ENCODE results near the gene ACSL4. TPM values are rescaled to one million over a fixed set of nuclear protein-coding genes. Genes with fewer than 3 reads are reported as not detected.

ACSL4 gene
- polyA plus RNA-seq, 1 donor from 2014 or later: 101 TPM

DNA sequence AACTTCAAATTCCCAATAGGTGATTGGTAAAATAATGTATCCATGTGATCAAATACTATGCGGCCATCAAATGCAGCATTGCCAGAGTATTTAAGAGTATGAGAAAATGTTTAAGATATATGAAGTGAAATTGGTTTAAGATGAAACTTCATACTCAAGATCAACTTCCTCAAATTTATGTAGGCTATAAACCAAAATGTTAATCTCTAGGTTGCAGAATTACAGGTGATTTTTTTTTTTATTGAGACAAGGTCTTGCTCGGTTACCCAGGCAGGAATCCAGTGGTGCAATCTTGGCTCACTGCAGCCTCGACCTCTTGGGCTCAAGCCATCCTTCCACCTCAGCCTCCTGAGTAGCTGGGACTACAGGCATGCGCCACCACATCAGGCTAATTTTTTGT lies 25.3 kb downstream of the ACSL4 start:
- no peak overlapping the region for H2AFZ ChIP-seq (ENCODE audit: low read depth, low read length)
- H3F3A ChIP-seq (ENCODE audit: insufficient read depth, low read length, poor library complexity, severe bottlenecking): no peaks in the 10 kb centered on the region
- no peak overlapping the region for H3K27ac ChIP-seq (ENCODE audit: low read length)
- no peak overlapping the region for H3K4me2 ChIP-seq (ENCODE audit: low read length)
- no peak overlapping the region for H3K9ac ChIP-seq (ENCODE audit: low read length)
- H3K36me3 ChIP-seq (ENCODE audit: insufficient read depth, low read length): no peaks in the 10 kb centered on the region
- H4K20me1 ChIP-seq (ENCODE audit: insufficient read depth): no peaks in the 10 kb centered on the region
- no peaks in the 10 kb centered on the region for H3K9me3 ChIP-seq (ENCODE audit: low read length)
- H3K9me2 ChIP-seq (ENCODE audit: insufficient read depth, low read length): no peaks in the 10 kb centered on the region
- H3K79me2 ChIP-seq (replicated peaks; ENCODE audit: insufficient read depth, low read length): no peaks in the 10 kb centered on the region
- no peaks in the 10 kb centered on the region for H3K27me3 ChIP-seq (ENCODE audit: insufficient read depth, low read depth, low read length)
- no peak overlapping the region for H3K4me3 ChIP-seq (ENCODE audit: low read length)
- TF ChIP-seq EZH2 (IDR thresholded peaks at IDR 0.05; ENCODE audit: borderline replicate concordance, insufficient read depth, low read length, poor library complexity, severe bottlenecking) (no peak), RAD21 (conservative IDR thresholded peaks at IDR 0.05) (no peak), POLR2AphosphoS5 (IDR thresholded peaks at IDR 0.05) (no peak)
- TF ChIP-seq, protein P1, sequence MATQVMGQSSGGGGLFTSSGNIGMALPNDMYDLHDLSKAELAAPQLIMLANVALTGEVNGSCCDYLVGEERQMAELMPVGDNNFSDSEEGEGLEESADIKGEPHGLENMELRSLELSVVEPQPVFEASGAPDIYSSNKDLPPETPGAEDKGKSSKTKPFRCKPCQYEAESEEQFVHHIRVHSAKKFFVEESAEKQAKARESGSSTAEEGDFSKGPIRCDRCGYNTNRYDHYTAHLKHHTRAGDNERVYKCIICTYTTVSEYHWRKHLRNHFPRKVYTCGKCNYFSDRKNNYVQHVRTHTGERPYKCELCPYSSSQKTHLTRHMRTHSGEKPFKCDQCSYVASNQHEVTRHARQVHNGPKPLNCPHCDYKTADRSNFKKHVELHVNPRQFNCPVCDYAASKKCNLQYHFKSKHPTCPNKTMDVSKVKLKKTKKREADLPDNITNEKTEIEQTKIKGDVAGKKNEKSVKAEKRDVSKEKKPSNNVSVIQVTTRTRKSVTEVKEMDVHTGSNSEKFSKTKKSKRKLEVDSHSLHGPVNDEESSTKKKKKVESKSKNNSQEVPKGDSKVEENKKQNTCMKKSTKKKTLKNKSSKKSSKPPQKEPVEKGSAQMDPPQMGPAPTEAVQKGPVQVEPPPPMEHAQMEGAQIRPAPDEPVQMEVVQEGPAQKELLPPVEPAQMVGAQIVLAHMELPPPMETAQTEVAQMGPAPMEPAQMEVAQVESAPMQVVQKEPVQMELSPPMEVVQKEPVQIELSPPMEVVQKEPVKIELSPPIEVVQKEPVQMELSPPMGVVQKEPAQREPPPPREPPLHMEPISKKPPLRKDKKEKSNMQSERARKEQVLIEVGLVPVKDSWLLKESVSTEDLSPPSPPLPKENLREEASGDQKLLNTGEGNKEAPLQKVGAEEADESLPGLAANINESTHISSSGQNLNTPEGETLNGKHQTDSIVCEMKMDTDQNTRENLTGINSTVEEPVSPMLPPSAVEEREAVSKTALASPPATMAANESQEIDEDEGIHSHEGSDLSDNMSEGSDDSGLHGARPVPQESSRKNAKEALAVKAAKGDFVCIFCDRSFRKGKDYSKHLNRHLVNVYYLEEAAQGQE (IDR thresholded peaks at IDR 0.05; ENCODE audit: borderline replicate concordance): no peak

DNA sequence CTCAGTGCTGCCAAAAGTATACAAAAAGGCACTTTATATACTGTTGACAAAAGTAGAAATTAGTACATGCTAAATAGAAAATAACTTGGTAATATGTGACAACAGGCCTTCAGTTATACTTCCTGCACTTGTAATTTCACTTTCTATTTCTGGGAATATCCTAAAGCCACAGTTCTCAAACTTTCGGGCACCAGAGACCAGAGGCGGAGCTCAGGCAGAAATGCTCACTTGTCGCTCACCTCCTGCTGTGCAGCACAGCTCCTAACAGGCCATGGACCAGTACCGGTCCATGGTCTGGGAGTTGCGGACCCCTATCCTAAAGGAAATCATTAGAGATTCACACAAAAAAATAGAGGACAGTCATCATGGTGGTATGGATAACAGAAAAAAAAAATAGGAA lies 25.7 kb downstream of the ACSL4 start:
- TF ChIP-seq TAF1 (IDR thresholded peaks at IDR 0.05; ENCODE audit: low read depth) (no peak), EP300 (conservative IDR thresholded peaks at IDR 0.05; ENCODE audit: poor library complexity, severe bottlenecking) (no peak), EZH2 (IDR thresholded peaks at IDR 0.05; ENCODE audit: borderline replicate concordance, insufficient read depth, low read length, poor library complexity, severe bottlenecking) (no peak), POLR2AphosphoS5 (IDR thresholded peaks at IDR 0.05) (no peak)
- TF ChIP-seq, protein P2, sequence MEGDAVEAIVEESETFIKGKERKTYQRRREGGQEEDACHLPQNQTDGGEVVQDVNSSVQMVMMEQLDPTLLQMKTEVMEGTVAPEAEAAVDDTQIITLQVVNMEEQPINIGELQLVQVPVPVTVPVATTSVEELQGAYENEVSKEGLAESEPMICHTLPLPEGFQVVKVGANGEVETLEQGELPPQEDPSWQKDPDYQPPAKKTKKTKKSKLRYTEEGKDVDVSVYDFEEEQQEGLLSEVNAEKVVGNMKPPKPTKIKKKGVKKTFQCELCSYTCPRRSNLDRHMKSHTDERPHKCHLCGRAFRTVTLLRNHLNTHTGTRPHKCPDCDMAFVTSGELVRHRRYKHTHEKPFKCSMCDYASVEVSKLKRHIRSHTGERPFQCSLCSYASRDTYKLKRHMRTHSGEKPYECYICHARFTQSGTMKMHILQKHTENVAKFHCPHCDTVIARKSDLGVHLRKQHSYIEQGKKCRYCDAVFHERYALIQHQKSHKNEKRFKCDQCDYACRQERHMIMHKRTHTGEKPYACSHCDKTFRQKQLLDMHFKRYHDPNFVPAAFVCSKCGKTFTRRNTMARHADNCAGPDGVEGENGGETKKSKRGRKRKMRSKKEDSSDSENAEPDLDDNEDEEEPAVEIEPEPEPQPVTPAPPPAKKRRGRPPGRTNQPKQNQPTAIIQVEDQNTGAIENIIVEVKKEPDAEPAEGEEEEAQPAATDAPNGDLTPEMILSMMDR (IDR thresholded peaks at IDR 0.05; ENCODE audit: poor library complexity, severe bottlenecking): no peak
- H4K20me1 ChIP-seq (ENCODE audit: insufficient read depth): no peaks in the 10 kb centered on the region
- H3K27me3 ChIP-seq (ENCODE audit: insufficient read depth, low read depth, low read length): no peaks in the 10 kb centered on the region
- H3K4me3 ChIP-seq (ENCODE audit: low read length): no peak overlapping the region
- H3K36me3 ChIP-seq (ENCODE audit: insufficient read depth, low read length): no peaks in the 10 kb centered on the region
- no peak overlapping the region for H3K4me2 ChIP-seq (ENCODE audit: low read length)
- H2AFZ ChIP-seq (ENCODE audit: low read depth, low read length): no peak overlapping the region
- H3K9me3 ChIP-seq (ENCODE audit: low read length): no peaks in the 10 kb centered on the region
- no peaks in the 10 kb centered on the region for H3K9me2 ChIP-seq (ENCODE audit: insufficient read depth, low read length)
- no peaks in the 10 kb centered on the region for H3F3A ChIP-seq (ENCODE audit: insufficient read depth, low read length, poor library complexity, severe bottlenecking)
- H3K27ac ChIP-seq (ENCODE audit: low read length): no peak overlapping the region
- H3K79me2 ChIP-seq (replicated peaks; ENCODE audit: insufficient read depth, low read length): no peaks in the 10 kb centered on the region
- H3K9ac ChIP-seq (ENCODE audit: low read length): no peak overlapping the region

DNA sequence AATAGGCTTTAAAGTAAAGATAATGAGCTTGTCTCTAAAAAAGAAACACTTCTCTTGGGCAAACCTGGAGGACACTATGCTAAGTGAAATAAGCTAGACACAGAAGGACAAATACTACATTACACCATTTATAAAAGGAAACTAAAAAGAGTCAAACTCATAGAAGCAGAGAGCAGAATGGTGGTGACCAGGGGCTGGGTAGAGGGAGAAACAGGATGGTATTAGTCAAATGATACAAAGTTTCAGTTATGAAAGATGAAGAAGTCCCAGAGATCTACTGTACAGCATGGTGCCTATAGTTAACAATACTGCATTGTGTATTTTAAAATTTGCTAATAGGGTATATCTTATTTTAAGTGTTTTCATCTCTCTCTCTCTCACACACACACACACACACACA lies 28.5 kb downstream of the ACSL4 start:
- Histone ChIP-seq H3K9ac (ENCODE audit: low read length) (no peak overlapping the region), H4K20me1 (ENCODE audit: insufficient read depth) (no peaks in the 10 kb centered on the region), H3K4me3 (ENCODE audit: low read length) (no peak overlapping the region), H3F3A (ENCODE audit: insufficient read depth, low read length, poor library complexity, severe bottlenecking) (no peaks in the 10 kb centered on the region), H3K27me3 (ENCODE audit: insufficient read depth, low read depth, low read length) (no peaks in the 10 kb centered on the region), H3K9me2 (ENCODE audit: insufficient read depth, low read length) (no peaks in the 10 kb centered on the region), H3K36me3 (ENCODE audit: insufficient read depth, low read length) (no peaks in the 10 kb centered on the region), H3K79me2 (replicated peaks; ENCODE audit: insufficient read depth, low read length) (no peaks in the 10 kb centered on the region), H3K27ac (ENCODE audit: low read length) (no peak overlapping the region), H3K4me2 (ENCODE audit: low read length) (no peak overlapping the region), H2AFZ (ENCODE audit: low read depth, low read length) (no peak overlapping the region), H3K9me3 (ENCODE audit: low read length) (no peaks in the 10 kb centered on the region)
- no peak for TF ChIP-seq SMC3 (conservative IDR thresholded peaks at IDR 0.05; ENCODE audit: poor library complexity)
- no peak for TF ChIP-seq EP300 (conservative IDR thresholded peaks at IDR 0.05; ENCODE audit: poor library complexity, severe bottlenecking)
- TF ChIP-seq TAF1 (IDR thresholded peaks at IDR 0.05; ENCODE audit: low read depth): no peak
- TF ChIP-seq, protein P1 (IDR thresholded peaks at IDR 0.05; ENCODE audit: borderline replicate concordance): no peak
- TF ChIP-seq EZH2 (IDR thresholded peaks at IDR 0.05; ENCODE audit: borderline replicate concordance, insufficient read depth, low read length, poor library complexity, severe bottlenecking): no peak
- TF ChIP-seq, protein P2 (IDR thresholded peaks at IDR 0.05; ENCODE audit: poor library complexity, severe bottlenecking): no peak
- no peak for TF ChIP-seq MXI1 (conservative IDR thresholded peaks at IDR 0.05; ENCODE audit: poor library complexity, severe bottlenecking)
- no peak for TF ChIP-seq POLR2AphosphoS5 (IDR thresholded peaks at IDR 0.05)
